GM21723 (cell line): ENCODE data around the gene SLC31A2.
"Not testable (repeated sequence)": the region's sequence is repeated elsewhere in the genome, so short reads cannot be mapped to it uniquely, and the experiment has no call there.

ENCODE experiments used
- ATAC-seq: cut with Tn5 transposase; IDR thresholded peaks from one replicate; pipeline ENCODE4 v1.9.1; 2021; ENCODE audit warnings: mild to moderate bottlenecking, moderate library complexity; ENCODE audit not compliant: unreplicated experiment

SLC31A2 gene, protein sequence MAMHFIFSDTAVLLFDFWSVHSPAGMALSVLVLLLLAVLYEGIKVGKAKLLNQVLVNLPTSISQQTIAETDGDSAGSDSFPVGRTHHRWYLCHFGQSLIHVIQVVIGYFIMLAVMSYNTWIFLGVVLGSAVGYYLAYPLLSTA

DNA sequence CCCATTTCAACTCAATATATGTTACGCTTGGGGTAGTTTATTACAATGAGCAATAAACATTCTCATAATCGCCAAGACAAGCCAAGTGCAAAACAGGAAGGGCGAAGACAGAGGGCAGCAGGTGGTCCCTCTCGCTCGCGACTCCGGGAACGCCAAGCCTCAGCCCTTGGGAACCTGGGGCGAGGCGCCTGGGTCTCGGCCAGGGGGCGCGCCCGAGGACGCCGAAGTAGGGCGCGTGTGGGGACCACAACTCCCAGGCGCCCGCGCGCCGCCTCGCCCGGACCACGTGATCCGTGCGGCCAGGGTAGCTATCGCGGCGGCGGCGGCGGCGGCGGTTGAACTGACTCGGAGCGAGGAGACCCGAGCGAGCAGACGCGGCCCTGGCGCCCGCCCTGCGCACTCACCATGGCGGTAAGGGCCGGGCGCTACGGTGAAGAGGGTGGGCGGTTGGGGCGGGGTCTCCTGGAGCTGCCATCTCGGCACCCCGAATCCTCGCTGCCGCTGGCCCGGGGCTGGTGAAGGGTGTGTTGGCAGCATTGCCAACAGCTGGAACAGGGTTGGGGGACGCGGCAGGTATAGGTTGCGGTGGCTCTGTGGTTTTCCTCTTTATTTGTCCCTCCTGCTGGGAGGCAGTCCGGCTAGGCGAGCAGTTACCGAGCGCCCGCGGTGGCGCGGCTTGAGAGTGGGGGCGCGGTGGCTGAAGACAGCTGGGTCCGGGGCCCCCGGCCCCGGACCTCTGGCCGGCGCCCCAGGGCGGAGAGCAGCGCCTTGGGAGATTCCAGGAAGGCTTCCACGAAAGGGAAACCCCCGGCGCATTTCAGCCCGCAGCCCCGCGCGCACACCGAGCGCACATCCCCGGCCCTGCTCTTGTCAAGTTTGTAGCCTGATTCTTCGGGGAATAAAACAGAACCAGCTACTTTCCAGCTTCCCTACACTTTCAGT is at the start of gene SLC31A2:
SLC31A2 (plus strand) TSS at position 338 of the 942 bp plus-strand sequence; CDS start at position 406, 68 bp downstream.
- peak; percentile 97 for ATAC-seq

DNA sequence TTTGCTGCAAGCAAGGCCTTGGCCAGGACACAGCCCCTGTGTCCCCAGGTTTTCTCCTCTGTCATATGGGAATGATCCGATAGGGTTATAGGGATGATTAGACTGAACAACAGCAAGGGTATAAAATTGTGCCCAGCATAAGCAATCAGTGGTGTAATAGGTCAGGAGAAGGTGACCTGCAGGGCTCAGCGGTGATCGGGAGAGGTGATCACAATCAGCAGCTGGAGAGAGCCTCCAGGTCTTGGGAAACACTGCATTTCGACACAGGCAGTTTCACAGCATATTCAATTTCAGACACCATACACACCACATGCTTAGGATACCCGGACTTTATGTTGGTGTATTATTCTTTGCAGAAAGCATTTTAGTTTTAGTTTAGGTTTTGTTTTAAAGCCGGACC is 45.5 kb upstream of the SLC31A2 start:
- ATAC-seq: not testable (repeated sequence)

DNA sequence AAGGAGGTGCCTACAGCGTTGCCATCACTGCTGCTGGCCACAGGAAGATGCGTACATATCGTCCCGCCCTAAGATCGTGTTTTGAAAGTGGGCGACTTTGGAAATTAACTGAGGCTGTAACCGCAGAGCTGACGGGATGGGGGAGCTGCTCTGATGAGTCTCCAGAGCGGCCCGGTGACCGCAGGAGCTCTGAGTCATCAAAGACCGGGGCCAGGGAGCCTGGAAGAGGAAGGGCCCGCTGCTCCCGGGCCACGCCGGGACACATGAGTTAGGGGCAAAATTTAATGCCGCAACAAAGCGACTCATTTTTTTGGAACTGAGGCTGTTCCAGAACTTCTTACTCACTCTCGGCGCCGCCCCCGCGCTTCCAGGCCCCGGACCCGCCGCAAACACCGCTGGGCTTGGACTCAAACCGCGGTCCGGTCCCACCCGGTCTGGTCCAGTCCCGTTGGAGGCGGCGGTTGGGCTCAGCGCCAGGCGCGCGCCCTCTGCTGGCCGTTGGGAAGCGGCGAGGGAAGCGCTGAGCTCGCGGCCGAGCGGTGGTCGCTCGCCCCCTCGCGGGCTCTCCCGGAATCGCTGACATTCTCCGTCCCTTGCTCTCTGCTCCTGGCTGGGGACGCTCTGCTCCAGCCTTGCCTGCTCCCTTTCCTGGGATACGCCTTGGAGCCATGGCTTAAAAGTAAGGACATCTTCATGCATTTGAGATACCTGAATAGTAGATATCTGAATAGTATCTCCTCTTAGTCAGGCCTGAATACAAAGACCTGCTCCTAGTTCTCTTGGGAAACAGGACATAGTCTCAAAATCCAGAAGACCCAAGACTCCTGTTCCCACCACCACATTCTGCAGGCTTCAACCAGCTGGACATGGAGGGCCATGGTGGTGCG is 39.5 kb upstream of the SLC31A2 start:
- peak; percentile 69 for ATAC-seq

DNA sequence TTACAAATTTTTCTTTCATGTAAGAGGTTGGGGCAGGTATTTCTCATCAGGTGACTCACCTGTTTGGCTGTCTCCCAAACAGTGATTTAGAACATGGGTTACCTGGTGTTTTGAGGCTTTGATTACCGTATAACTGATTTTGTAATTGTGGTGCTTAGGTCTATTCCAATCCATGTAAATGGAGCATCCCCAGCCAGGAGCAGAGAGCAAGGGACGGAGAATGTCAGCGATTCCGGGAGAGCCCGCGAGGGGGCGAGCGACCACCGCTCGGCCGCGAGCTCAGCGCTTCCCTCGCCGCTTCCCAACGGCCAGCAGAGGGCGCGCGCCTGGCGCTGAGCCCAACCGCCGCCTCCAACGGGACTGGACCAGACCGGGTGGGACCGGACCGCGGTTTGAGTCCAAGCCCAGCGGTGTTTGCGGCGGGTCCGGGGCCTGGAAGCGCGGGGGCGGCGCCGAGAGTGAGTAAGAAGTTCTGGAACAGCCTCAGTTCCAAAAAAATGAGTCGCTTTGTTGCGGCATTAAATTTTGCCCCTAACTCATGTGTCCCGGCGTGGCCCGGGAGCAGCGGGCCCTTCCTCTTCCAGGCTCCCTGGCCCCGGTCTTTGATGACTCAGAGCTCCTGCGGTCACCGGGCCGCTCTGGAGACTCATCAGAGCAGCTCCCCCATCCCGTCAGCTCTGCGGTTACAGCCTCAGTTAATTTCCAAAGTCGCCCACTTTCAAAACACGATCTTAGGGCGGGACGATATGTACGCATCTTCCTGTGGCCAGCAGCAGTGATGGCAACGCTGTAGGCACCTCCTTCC is 37.9 kb upstream of the SLC31A2 start:
- ATAC-seq: peak; percentile 66

DNA sequence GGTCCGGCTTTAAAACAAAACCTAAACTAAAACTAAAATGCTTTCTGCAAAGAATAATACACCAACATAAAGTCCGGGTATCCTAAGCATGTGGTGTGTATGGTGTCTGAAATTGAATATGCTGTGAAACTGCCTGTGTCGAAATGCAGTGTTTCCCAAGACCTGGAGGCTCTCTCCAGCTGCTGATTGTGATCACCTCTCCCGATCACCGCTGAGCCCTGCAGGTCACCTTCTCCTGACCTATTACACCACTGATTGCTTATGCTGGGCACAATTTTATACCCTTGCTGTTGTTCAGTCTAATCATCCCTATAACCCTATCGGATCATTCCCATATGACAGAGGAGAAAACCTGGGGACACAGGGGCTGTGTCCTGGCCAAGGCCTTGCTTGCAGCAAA is 32.0 kb upstream of the SLC31A2 start:
- not testable (repeated sequence) for ATAC-seq

DNA sequence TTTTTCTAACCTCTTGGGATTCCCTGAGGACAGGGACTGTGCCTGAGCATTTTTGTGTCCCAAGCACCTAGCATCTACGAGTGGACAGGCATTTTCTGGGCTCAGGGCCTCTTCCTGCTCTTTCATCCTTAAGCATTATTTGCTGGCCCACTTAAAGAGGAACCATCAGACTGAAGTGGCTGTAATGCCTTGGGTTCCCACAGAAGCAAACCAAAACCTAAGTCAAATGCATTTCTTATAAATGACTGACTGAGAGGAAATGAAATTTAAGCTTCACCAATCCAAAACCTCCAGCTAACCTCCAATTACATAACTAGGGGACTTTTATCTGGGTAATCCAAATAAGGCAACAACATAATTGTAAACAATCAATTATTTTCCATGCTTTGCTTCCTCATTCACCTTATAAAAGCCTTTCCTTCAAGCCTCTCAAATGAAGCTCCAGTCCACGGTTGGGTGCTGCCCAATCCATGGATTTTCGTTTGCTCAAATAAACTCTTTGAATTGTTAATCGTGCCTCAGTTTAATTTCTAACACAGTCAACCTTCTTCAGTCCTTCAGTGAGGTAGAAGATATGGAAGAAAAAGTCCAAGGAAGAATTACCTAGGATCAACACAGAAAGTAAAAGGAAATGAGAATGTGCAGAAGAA is 25.3 kb upstream of the SLC31A2 start:
- ATAC-seq: no peak

DNA sequence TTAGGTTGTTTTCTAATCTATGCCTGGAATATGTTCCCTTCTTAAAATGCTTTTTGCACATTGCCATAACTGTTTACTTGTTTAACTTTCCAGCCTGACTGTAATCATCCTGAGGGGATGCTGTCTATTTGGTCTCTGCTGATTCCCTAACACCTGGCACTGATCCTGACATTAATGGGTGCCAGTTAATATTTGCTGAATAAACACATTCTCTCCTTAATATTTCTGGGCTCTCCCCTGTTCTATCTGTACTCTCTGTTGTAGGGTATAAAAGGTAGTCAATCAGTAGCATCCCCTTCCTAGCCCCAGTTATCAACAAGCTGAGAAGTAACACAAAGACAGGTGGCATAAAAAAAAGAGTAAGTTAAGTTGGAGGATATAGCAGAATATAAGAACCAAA is 21.3 kb upstream of the SLC31A2 start:
- no peak for ATAC-seq

DNA sequence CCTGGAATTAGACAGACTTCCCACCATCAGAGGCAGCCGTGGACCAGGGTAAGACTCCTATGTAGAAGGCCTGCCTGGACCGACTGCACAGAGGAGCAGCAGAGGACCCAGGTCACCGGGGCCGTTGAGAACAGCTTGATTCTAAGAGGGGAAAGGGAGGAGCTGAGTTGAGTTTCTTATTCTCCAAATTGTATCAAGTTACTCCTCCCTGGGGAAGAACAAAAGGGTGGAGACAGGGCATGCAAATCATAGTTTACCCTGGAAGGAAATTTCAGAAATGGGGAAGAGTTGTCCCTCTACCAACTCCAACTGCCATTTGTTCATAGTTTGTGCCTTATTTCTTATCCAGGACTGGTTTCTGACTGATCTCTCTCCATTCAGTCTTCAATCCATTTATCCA is 20.9 kb upstream of the SLC31A2 start:
- ATAC-seq: no peak

DNA sequence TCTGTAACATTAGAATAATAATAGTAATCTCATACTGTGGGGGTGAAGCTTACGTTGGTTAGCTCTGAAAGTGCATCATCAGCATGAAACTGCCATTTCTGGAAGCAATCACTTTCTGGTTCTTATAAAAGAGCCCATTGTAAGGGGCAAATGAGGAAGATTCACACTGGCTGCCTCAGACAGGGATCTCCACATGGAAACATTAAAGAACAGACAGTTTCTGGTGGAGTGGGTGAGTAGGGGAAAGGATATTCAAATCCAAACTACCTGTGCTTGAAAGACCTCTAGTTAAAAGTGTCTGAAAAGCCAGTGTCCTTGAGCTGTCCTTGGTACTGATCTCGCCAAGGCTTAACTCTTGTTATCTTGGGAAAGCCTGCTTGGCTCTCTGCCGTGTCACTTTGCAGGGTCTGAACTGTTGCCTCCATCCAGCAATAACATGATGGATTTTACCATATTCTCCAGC is 19.1 kb upstream of the SLC31A2 start:
- ATAC-seq: no peak

DNA sequence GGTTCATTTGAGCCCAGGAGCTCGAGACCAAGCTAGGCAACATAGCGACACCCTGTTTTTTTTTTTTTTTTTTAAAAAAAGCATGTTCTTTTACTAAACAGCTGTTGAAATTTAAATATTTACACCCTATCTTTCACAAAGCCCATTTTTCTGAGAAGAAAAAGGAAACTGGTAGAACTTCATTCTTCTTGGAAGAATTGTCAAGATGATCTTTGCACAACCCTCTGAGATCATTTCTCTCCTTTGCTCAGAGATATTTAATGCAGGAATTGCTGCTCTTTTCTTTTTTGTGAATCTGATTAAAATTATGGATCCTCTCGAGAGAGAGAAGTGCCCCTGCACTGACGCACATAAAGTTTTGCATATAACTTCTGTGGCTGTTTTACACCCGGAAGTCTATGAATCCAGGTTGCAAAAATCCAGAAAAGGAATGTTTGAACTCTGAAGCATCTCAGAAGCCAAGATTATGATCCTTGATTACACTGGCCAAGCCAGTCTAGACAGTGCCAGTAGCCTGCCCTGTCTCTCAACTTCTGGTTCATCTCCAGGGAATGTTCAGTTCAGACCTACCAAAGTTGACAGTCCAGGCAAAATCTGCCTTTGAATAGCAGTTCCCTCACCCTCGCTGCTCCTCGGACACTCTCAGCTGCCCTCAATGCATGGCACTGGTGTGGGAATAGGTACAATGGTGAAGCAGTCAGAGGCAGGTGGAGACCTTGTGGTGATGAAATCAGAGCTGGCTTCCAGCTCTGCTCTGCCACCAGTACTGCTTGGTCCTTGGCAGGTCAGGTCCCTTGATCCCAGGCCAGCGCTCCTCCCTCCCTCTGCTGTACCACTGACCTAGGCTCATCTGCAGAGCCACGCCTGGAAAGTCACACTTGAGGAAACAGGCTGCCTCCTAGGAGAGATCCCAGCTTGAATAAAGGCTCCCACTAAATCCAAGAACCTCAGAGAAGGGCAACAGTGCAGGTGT is 13.3 kb upstream of the SLC31A2 start:
- ATAC-seq: no peak

DNA sequence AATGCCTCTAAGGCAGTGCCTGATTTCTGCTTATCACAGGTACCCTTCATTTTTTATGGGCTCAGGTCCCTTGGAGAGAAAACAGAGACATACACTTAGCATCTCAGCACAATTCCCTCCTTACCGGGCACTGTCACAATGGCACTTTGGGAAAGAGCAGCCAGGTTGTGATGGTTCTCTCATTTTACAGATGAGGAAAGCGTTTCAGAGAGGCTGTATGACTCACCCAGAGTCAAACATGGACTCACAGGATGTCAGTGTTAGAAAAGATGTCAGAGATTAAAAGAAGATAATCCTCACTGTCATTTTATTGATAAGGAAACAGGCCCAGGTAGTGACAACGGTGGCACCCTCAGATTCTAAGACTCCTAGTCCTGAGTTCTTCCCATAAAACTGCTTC is 12.0 kb upstream of the SLC31A2 start:
- ATAC-seq: no peak

DNA sequence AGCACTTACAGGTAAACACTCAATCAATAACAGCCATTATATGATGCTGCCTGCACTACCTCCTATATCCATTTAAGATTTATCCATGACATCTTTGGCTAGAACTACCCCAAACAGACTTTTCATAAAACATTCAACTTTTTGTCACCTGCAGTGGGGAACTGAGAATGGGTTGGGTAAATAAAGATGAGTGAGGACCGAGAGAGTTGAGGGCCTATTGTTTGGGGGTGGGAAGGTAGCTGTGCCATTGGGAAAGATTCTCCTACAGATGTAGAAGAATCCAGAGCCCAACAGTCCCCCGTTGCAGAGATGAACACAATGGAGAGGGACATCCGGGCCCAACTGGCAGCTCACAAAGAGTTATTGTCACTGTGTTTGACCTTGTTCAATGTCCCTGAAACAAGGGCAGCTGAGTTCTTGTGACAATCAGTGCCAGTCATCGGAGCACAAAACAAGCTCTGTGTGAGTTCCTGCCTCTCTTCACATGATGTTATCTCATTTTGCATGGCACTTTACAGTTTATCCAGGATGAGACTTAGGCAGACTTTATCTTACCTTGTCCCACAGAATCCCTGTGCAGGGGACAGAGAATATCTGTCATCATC is 11.5 kb upstream of the SLC31A2 start:
- ATAC-seq: no peak

DNA sequence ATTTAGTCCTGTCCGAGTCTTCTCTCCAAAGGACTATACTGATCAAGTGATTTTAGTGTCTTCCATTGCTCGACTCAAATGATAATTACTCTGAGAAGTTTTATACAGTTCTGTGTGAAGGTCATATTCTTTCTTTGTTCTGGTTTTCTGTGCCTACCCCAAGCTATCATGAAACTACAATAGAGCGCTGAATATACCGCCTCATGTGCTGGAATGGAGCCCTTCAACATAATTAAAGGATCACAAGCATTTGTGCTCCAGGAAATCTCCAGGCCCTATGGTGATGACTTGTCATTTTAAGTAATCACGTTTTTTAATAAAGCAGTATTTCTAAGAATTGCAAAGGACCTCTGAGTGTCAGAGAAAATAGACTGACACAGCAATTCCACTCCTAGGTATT is 10.9 kb upstream of the SLC31A2 start:
- ATAC-seq: no peak

DNA sequence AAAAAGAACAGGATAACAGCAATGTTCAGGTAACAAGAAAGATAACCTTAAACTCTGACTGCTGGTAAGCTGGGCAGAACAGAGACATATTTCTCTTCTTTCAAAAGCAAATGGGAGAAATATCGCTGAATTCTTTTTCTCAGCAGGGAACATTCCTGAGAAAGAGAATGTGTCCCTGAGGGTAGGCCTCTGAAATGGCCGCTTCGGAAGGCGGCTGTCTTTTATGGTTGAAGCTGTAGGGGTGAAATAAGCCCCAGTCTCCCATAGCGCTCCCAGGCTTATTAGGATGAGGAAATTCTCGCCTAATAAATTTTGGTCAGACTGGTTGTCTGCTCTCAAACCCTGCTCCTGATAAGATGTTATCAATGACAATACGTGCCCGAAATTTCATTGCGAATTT is 9.9 kb upstream of the SLC31A2 start:
- not testable (repeated sequence) for ATAC-seq

DNA sequence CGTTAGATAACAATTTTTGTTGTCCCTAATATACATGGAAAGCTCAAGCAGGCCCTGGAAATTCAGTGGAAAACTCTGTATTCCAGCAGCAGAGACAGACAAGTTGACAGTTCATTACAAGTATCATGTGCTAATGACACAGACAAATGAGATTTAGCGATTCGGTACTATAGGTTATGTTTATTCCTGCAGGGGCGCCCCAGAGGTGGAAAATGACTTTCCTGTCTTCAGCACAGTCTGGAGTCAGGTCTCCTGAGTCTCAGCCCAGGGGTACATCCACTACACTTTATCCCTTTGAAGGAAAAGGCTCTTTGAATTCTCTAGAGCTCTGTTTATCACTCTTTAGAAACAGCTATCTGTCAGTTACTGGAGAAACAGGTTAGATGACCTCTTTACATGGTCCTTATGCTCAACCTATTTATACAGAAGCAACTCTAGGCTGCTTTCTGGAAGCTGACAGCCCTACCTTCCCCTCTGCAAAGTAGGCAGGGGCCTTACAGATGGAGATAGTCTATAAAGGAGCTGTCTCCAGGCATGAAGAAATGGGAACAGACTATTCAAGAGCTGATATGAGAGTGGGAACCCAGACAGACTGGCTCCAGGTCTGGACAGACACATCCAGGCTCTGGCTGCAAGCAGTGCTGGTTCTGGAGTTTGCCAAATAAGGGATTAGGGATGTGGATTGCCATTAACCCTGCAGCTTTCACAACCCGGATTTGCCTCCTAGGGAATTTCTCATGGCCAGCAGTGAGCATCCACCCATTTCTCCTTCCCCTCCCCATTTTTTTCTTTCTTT is 7.2 kb upstream of the SLC31A2 start:
- ATAC-seq: no peak

DNA sequence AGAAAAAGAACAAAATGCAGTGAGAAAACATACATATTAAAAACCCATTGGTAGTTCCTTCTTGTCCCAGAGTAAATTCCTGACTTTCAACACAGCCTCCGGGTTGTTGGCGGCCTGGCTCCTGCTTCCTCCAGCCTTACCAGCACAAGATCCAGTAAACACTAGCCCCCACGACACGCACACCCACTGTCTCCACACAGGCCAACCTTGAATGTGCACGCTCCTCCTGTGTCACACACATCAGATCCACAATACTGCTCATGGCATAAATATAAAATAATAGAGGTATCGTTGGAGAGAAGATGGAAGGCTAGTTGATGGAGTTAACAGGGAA is 2.5 kb upstream of the SLC31A2 start:
- ATAC-seq: no peak

DNA sequence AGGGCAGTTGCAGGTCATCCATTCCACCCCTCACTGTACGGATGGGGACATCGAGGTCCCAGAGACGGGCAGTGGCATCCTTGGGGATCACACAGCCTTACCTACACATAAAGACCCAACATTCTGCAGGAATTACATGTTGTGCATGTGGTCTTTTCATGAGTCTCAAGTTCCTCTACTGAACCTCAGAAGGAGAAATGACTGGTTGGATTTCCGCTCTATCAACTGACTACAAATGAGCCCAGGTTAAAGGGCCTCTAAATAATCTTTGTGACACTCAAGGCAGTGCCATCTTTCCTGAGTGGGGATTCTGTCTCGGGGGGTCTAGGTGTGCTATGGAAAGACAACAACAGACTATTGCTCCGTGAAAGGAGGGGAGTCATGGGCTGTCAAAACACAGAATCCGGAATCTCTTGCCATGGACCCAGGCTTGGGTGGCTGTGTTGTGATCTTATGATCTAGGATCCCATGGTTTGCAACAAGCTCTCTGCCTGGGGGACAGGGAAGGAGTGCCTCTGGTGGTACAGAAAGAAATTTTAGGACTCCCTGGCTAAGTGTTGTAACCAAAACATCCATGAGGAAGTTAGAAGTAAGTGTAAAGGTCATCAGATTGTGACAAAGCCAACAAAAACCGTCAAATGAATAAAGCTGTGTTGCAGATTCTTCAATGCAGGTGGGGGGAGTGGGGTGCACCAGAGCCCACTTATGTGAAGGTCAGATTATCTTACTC is 1.9 kb upstream of the SLC31A2 start:
- no peak for ATAC-seq
